SH-SY5Y (cell line): Measurements from ENCODE around the gene MEGF6.

Experiments
- GATA2 ChIP-seq: IDR thresholded peaks from 2 replicates; pipeline ENCODE4 v1.6.1; 2011; ENCODE audit warnings: mild to moderate bottlenecking, low read depth, low read length
- GATA3 ChIP-seq: IDR thresholded peaks from 2 replicates; pipeline ENCODE4 v1.6.1; 2011; ENCODE audit warnings: low read depth, mild to moderate bottlenecking, low read length, moderate library complexity

MEGF6 gene

GRCh38 chr1:3638027-3638426 lies 26.7 kb upstream of the MEGF6 start:
- TF ChIP-seq GATA3 (no peak), GATA2 (no peak)

GRCh38 chr1:3636531-3636930 lies 25.2 kb upstream of the MEGF6 start:
- TF ChIP-seq GATA3 (no peak), GATA2 (no peak)

- TF ChIP-seq GATA2 (no peak), GATA3 (no peak)
Observed at GRCh38 chr1:3636080-3636479, 24.8 kb upstream of the MEGF6 start.

- TF ChIP-seq GATA3 (no peak), GATA2 (no peak)
Observed at GRCh38 chr1:3634059-3634800, 22.9 kb upstream of the MEGF6 start.

- TF ChIP-seq GATA2 (no peak), GATA3 (no peak)
Observed at GRCh38 chr1:3633344-3634058, 22.2 kb upstream of the MEGF6 start.

GRCh38 chr1:3632716-3633343 lies 21.5 kb upstream of the MEGF6 start:
- TF ChIP-seq GATA3 (no peak), GATA2 (no peak)

- TF ChIP-seq GATA2 (no peak), GATA3 (no peak)
Observed at GRCh38 chr1:3632298-3632697, 21.0 kb upstream of the MEGF6 start.

- TF ChIP-seq GATA2 (no peak), GATA3 (no peak)
Observed at GRCh38 chr1:3631320-3632260, 20.3 kb upstream of the MEGF6 start.

- TF ChIP-seq GATA2 = no peak
- no peak for TF ChIP-seq GATA3
Observed at GRCh38 chr1:3630914-3631313, 19.6 kb upstream of the MEGF6 start.

- TF ChIP-seq GATA3 (no peak), GATA2 (no peak)
Observed at GRCh38 chr1:3630161-3630611, 18.9 kb upstream of the MEGF6 start.

GRCh38 chr1:3629561-3630160 lies 18.4 kb upstream of the MEGF6 start:
- TF ChIP-seq GATA3 = no peak
- no peak for TF ChIP-seq GATA2

GRCh38 chr1:3628445-3628844 lies 17.1 kb upstream of the MEGF6 start:
- TF ChIP-seq GATA2 (no peak), GATA3 (no peak)

GRCh38 chr1:3627515-3628253 lies 16.4 kb upstream of the MEGF6 start:
- no peak for TF ChIP-seq GATA3
- TF ChIP-seq GATA2 = peak; percentile 28; the same call in 1 of the 2 replicates

- TF ChIP-seq GATA3 = no peak
- no peak for TF ChIP-seq GATA2
Observed at GRCh38 chr1:3626025-3626424, 14.7 kb upstream of the MEGF6 start.
